GM06990 (cell line): ENCODE results near the gene PRKAR2A.
"Not testable (repeated sequence)": the region's sequence is repeated elsewhere in the genome, so short reads cannot be mapped to it uniquely, and the experiment has no call there.

Experiments
- DNase-seq: peaks from one replicate; pipeline ENCODE4 v3.0.0-alpha.2; 2011; ENCODE audit not compliant: insufficient read length; ENCODE audit errors: extremely low read depth
- H3K27me3 ChIP-seq: replicated peaks from 2 replicates; pipeline ENCODE4 v1.6.0; 2011; ENCODE audit warnings: low read length; ENCODE audit not compliant: control insufficient read depth, insufficient read depth
- H3K36me3 ChIP-seq: 2 replicates; pipeline ENCODE4 v1.5.1; 2011; ENCODE audit warnings: low read length; ENCODE audit not compliant: control insufficient read depth, insufficient read depth
- H3K4me3 ChIP-seq: replicated peaks from 2 replicates; pipeline ENCODE4 v1.5.1; 2011; ENCODE audit warnings: low read depth, mild to moderate bottlenecking, control low read depth, low read length
- CTCF ChIP-seq: IDR thresholded peaks from 2 replicates; pipeline ENCODE4 v1.5.1; 2011; ENCODE audit warnings: low read length, control low read depth, mild to moderate bottlenecking, inconsistent platforms; ENCODE audit not compliant: insufficient read depth, poor library complexity, severe bottlenecking

Gene PRKAR2A

GRCh38 chr3:48723725-48724124 lies 123.9 kb downstream of the PRKAR2A start:
- no peak for DNase-seq
- no peak for TF ChIP-seq CTCF
- H3K27me3 ChIP-seq = no peaks in the 10 kb centered on the region; the same call in 1 of the 2 replicates
- H3K36me3 ChIP-seq = no peaks in the 10 kb centered on the region
- no peak overlapping the region for H3K4me3 ChIP-seq

- not testable (repeated sequence) for H3K27me3 ChIP-seq, H3K36me3 ChIP-seq, DNase-seq, H3K4me3 ChIP-seq
Observed at GRCh38 chr3:48723293-48723692, 124.4 kb downstream of the PRKAR2A start.

- peak; percentile 97 for DNase-seq
- TF ChIP-seq CTCF = no peak
- Histone ChIP-seq H3K27me3 (no peaks in the 10 kb centered on the region; the same call in 1 of the 2 replicates), H3K36me3 (peaks cover 6% of the 10 kb centered on the region), H3K4me3 (peak within 1 kb of the TSS; percentile 84)
Observed at GRCh38 chr3:48716982-48717746, 130.5 kb downstream of the PRKAR2A start, which contains the start of gene IP6K2. Gene IP6K2, minus strand, starts transcription at chr3:48717221. Its CDS starts 21,930 bp downstream, at chr3:48695291.

- Histone ChIP-seq H3K36me3 (peaks cover 8% of the 10 kb centered on the region), H3K27me3 (no peaks in the 10 kb centered on the region; the same call in 1 of the 2 replicates), H3K4me3 (peak overlapping the region; percentile 84)
- TF ChIP-seq CTCF = no peak
- peak; percentile 39 for DNase-seq
Observed at GRCh38 chr3:48716508-48716981, 131.1 kb downstream of the PRKAR2A start.

- DNase-seq = no peak
- TF ChIP-seq CTCF = no peak
- no peaks in the 10 kb centered on the region; the same call in 1 of the 2 replicates for H3K27me3 ChIP-seq
- peaks cover 8% of the 10 kb centered on the region for H3K36me3 ChIP-seq
- peak overlapping the region; percentile 84 for H3K4me3 ChIP-seq
Observed at GRCh38 chr3:48715174-48715800, 132.4 kb downstream of the PRKAR2A start.

- Histone ChIP-seq H3K27me3 (no peaks in the 10 kb centered on the region), H3K36me3 (peaks cover 15% of the 10 kb centered on the region), H3K4me3 (no peak overlapping the region)
- TF ChIP-seq CTCF = no peak
- no peak for DNase-seq
Observed at GRCh38 chr3:48711727-48712126, 135.9 kb downstream of the PRKAR2A start.
